ENCODE data around the gene MTMR6.

The MTMR6 gene

DNA sequence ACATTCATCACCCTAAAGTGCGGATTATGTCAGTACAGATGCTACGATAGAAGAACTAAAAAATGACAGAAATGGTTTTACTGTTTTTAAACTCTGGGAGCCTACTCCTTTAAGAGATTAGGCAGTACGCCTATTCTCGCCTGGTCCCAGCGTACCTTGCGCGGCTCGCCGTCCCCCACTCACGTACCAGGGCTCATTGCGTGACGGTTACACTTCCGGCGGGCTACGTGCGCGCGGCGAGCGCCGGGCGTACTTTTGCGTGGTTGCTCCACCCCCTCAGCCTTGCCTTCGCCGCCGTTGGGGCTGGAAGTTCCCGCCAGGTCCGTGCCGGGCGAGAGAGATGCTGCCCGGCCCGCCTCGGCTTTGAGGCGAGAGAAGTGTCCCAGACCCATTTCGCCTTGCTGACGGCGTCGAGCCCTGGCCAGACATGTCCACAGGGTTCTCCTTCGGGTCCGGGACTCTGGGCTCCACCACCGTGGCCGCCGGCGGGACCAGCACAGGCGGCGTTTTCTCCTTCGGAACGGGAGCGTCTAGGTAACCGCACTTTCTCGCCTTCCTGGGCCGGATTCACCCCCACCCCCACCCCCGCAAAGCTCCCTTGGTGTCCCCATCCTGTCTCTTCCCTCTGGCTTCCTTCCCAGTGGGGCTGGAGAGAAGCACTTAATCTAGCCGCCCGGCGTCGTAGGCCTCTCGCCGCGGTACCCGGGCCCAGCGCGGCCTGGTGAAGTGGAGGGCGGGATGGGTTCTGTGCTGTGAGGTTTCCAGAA lies 14.2 kb upstream of the MTMR6 start, which contains the start of gene NUP58:
Gene NUP58 (plus strand): TSS at position 279 of the 767 bp plus-strand sequence. CDS start 149 bp downstream, at position 428.
- H3K4me1 ChIP-seq (ENCODE audit: control insufficient read depth, insufficient read depth, low read length) = peaks cover 6% of the 10 kb centered on the region; the same call in 1 of the 2 replicates
- peak within 1 kb of the TSS; percentile 85 for H3K9ac ChIP-seq (ENCODE audit: low read depth, low read length)
- peaks cover 7% of the 10 kb centered on the region for H3K27me3 ChIP-seq (ENCODE audit: control insufficient read depth, insufficient read depth, low read length)
- peak within 1 kb of the TSS; percentile 92 for H3K27ac ChIP-seq (ENCODE audit: low read depth, low read length)
- peak within 1 kb of the TSS; percentile 86 for H3K4me3 ChIP-seq (ENCODE audit: low read depth, low read length)
- no peaks in the 10 kb centered on the region for H3K9me3 ChIP-seq (ENCODE audit: control insufficient read depth, insufficient read depth, low read length)
- H3K36me3 ChIP-seq (ENCODE audit: control insufficient read depth, insufficient read depth, low read length) = peaks cover 26% of the 10 kb centered on the region

DNA sequence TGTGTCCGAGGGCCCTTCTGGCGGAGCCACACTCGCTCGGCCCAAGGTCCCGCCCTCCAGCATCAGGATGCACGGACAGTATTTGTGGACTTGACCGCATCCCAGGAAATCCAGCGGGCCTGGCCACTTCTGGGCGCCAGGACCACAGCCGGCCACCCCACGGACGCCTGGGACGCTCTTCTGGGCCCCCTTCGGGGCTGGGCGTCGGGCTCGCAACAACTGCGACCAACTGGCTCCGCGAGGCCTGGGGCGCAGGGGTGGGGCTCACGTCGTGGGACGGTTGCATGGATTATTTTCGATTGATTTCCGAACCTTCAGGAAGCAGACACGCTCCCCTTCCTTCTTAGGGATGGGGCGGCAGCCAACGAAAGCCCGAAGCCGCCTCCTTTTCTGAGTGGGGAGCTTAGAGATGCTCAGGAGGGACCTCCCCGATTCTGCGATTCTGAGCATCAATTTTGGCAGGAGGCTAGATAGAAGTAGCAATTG lies 13.6 kb upstream of the MTMR6 start:
- no peaks in the 10 kb centered on the region for H3K9me3 ChIP-seq (ENCODE audit: control insufficient read depth, insufficient read depth, low read length)
- peak overlapping the region; percentile 92 for H3K27ac ChIP-seq (ENCODE audit: low read depth, low read length)

DNA sequence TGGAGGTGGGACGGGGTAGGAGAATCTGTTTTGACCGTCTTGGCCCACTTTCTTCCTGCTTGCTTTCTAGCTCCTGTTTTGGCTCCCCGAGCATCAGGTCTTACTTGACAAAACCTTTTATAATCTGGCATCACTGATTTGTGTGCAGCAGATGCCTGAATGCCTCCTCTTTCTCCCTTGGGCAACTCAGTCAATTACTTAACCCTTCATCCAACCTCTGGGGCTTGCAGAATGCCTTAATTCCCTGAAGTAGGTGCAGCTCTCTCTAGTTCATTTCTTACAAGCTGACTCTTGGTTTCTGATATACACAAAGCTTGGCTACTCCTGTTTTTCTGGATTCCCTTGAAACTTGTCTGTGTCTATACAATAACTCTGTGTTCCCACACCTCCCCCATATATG lies 8.4 kb upstream of the MTMR6 start:
- Histone ChIP-seq H3K9me3 (ENCODE audit: control insufficient read depth, insufficient read depth, low read length) (no peaks in the 10 kb centered on the region), H3K27ac (ENCODE audit: low read depth, low read length) (no peak overlapping the region), H3K4me3 (ENCODE audit: low read depth, low read length) (no peak overlapping the region)

More for the DNA sequence above, 13.6 kb upstream of the MTMR6 start:
- H3K27me3 ChIP-seq (ENCODE audit: control insufficient read depth, insufficient read depth, low read length) = peaks cover 13% of the 10 kb centered on the region
- H3K4me3 ChIP-seq (ENCODE audit: low read depth, low read length) = peak overlapping the region; percentile 86
- H3K4me1 ChIP-seq (ENCODE audit: control insufficient read depth, insufficient read depth, low read length) = peaks cover 6% of the 10 kb centered on the region; the same call in 1 of the 2 replicates
- H3K36me3 ChIP-seq (ENCODE audit: control insufficient read depth, insufficient read depth, low read length) = peaks cover 26% of the 10 kb centered on the region
- no peak overlapping the region for H3K9ac ChIP-seq (ENCODE audit: low read depth, low read length)

DNA sequence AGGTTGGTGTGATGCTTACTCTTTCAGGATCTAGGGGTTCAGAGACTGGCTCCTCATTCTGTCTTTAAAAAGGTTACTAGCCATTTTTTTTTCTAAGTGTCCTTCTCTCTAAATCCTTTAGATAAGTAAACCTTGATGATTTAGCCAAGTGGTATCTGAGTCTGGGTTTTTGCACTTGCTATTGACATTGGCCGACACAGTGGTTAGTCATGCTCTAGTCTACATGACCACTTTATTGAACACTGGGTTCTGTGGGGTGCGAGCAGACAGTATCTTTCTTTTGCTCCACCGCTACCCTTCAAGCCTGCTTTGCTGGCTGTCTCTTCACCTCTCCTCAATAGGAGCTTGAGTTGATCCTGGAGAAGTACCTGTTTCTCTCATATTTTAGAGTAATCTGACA lies 7.9 kb upstream of the MTMR6 start:
- no peak overlapping the region for H3K9ac ChIP-seq (ENCODE audit: low read depth, low read length)
- H3K4me1 ChIP-seq (ENCODE audit: control insufficient read depth, insufficient read depth, low read length) = no peaks in the 10 kb centered on the region
- no peak overlapping the region for H3K27ac ChIP-seq (ENCODE audit: low read depth, low read length)

More for the DNA sequence above, 8.4 kb upstream of the MTMR6 start:
- no peaks in the 10 kb centered on the region for H3K4me1 ChIP-seq (ENCODE audit: control insufficient read depth, insufficient read depth, low read length)
- H3K36me3 ChIP-seq (ENCODE audit: control insufficient read depth, insufficient read depth, low read length) = no peaks in the 10 kb centered on the region
- H3K27me3 ChIP-seq (ENCODE audit: control insufficient read depth, insufficient read depth, low read length) = peaks cover 24% of the 10 kb centered on the region
- no peak overlapping the region for H3K9ac ChIP-seq (ENCODE audit: low read depth, low read length)

DNA sequence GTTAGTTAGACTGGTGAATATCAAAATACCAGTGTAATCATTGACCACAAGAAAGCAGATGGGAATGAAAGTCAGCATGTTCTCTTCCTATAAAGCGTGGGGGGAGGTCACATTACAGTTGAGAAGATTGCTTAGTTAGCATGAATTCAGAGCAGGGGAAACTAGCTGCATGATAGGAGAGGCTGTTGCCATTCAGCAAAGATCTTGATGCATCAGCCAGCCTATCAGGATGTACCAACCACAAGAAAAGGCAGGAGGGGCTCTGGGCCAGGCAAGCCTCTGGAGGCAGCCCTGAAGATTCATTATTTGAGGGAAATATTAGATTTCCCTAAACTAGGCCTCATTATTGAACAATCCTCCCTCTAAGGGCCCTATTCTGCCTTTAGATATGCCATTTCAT lies 5.0 kb upstream of the MTMR6 start:
- no peaks in the 10 kb centered on the region for H3K36me3 ChIP-seq (ENCODE audit: control insufficient read depth, insufficient read depth, low read length)
- no peaks in the 10 kb centered on the region; the same call in 1 of the 2 replicates for H3K4me1 ChIP-seq (ENCODE audit: control insufficient read depth, insufficient read depth, low read length)
- H3K27ac ChIP-seq (ENCODE audit: low read depth, low read length) = no peak overlapping the region
- no peaks in the 10 kb centered on the region for H3K9me3 ChIP-seq (ENCODE audit: control insufficient read depth, insufficient read depth, low read length)
- H3K4me3 ChIP-seq (ENCODE audit: low read depth, low read length) = no peak overlapping the region
- H3K27me3 ChIP-seq (ENCODE audit: control insufficient read depth, insufficient read depth, low read length) = peaks cover 25% of the 10 kb centered on the region; the same call in 1 of the 2 replicates
- H3K9ac ChIP-seq (ENCODE audit: low read depth, low read length) = no peak overlapping the region

More for the DNA sequence above, 7.9 kb upstream of the MTMR6 start:
- H3K9me3 ChIP-seq (ENCODE audit: control insufficient read depth, insufficient read depth, low read length) = no peaks in the 10 kb centered on the region
- peaks cover 24% of the 10 kb centered on the region for H3K27me3 ChIP-seq (ENCODE audit: control insufficient read depth, insufficient read depth, low read length)
- no peaks in the 10 kb centered on the region for H3K36me3 ChIP-seq (ENCODE audit: control insufficient read depth, insufficient read depth, low read length)
- H3K4me3 ChIP-seq (ENCODE audit: low read depth, low read length) = no peak overlapping the region

DNA sequence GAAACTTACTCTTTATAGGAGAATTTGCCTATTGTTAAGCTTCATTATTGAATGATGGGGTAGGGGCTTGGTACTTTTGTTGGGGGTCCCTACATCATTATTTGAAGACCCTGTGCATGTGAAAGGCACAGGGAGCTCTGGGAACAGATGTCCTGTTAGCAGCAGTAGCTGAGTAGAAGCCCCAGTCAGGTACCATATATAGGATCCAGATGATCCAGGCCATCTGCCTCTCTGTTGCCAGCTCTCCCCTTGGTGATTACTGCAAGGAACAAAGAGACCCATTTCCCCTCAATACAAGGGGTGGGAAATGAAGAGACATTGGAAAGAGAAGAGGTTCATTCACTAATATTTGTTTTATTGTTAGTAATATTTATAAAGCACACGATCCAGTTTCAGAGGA lies 4.4 kb upstream of the MTMR6 start:
- peaks cover 23% of the 10 kb centered on the region; the same call in 1 of the 2 replicates for H3K27me3 ChIP-seq (ENCODE audit: control insufficient read depth, insufficient read depth, low read length)
- no peak overlapping the region for H3K9ac ChIP-seq (ENCODE audit: low read depth, low read length)
- no peaks in the 10 kb centered on the region; the same call in 1 of the 2 replicates for H3K4me1 ChIP-seq (ENCODE audit: control insufficient read depth, insufficient read depth, low read length)
- H3K9me3 ChIP-seq (ENCODE audit: control insufficient read depth, insufficient read depth, low read length) = no peaks in the 10 kb centered on the region
- H3K27ac ChIP-seq (ENCODE audit: low read depth, low read length) = no peak overlapping the region
- H3K4me3 ChIP-seq (ENCODE audit: low read depth, low read length) = no peak overlapping the region
- no peaks in the 10 kb centered on the region for H3K36me3 ChIP-seq (ENCODE audit: control insufficient read depth, insufficient read depth, low read length)

DNA sequence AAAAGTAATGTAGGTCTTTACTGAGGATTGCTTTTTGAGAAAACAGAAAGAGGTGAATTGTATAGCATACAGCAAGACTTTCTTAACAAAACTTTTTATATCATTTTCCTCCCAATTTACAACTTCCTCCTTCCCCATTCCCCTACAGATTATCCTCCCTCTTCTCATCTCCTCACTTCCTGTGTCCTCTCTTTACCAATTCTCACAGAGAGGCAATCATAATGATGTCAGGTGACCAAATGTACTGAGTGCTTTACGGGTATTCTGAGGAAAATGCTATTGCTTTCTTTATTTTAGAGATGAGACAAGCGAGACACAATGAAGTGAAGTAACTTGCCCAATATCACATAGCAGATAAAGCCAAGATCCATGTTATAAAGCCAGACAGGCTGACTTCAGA lies 1.7 kb upstream of the MTMR6 start:
- Histone ChIP-seq H3K4me1 (ENCODE audit: control insufficient read depth, insufficient read depth, low read length) (peaks cover 3% of the 10 kb centered on the region), H3K9me3 (ENCODE audit: control insufficient read depth, insufficient read depth, low read length) (no peaks in the 10 kb centered on the region), H3K4me3 (ENCODE audit: low read depth, low read length) (no peak overlapping the region), H3K36me3 (ENCODE audit: control insufficient read depth, insufficient read depth, low read length) (no peaks in the 10 kb centered on the region), H3K9ac (ENCODE audit: low read depth, low read length) (no peak overlapping the region), H3K27ac (ENCODE audit: low read depth, low read length) (no peak overlapping the region), H3K27me3 (ENCODE audit: control insufficient read depth, insufficient read depth, low read length) (peaks cover 3% of the 10 kb centered on the region; the same call in 1 of the 2 replicates)

DNA sequence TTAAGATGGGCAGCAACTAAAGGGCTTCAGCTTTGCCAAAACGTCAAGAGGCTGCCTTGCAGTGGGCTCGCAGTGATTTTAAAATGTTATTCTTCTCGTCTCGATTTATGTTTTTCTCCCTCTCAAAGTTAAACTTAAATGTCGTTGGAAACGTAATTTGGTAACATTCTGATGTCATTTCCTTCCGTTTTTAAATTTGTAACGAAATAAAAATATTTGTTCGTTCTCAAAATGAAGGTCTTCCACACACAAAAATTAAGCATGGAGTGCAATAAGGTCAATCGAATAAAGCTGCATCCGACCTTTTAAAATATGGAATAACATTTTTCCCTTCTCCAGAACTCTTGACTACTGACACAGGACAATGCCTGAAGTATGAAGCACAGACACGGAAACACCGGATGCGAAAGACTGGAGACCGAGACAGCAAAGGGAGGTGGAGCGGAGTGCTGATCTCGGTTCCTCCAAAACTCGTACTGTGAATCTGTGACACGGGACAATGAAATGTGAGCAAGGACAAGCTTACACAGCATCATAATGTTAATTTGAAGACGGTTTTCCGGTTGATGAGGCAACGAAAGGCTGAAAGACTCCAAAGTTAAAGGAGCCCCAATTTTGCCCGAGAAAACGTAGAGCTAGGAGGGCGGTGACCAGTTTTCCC lies 850 bp downstream of the MTMR6 start:
- peak overlapping the region; percentile 35; the same call in 1 of the 2 replicates for H3K9ac ChIP-seq (ENCODE audit: low read depth, low read length)
- H3K9me3 ChIP-seq (ENCODE audit: control insufficient read depth, insufficient read depth, low read length) = no peaks in the 10 kb centered on the region
- no peaks in the 10 kb centered on the region for H3K36me3 ChIP-seq (ENCODE audit: control insufficient read depth, insufficient read depth, low read length)
- H3K4me3 ChIP-seq (ENCODE audit: low read depth, low read length) = peak overlapping the region; percentile 86
- H3K27me3 ChIP-seq (ENCODE audit: control insufficient read depth, insufficient read depth, low read length) = peaks cover 3% of the 10 kb centered on the region; the same call in 1 of the 2 replicates
- H3K27ac ChIP-seq (ENCODE audit: low read depth, low read length) = peak overlapping the region; percentile 67
- peaks cover 3% of the 10 kb centered on the region for H3K4me1 ChIP-seq (ENCODE audit: control insufficient read depth, insufficient read depth, low read length)

DNA sequence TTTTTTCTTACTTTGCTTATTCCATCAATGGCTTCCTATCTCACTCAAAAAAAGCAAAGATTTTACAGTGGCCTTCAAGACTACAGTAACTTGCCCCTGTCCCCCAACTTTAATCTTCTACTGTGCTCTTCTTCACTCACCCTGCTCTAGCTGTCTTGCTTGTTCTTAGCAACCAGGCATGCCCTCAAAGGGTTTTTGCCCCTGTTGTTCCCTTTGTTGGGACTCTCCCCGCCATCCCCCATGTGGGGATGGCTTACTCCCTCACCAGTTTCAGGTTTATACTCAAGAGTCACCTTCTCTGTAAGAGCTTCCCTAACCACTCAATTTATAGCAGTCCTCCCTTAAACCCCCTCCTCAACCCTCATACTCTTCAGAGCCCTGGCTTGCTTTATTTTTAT lies 5.4 kb downstream of the MTMR6 start:
- no peak overlapping the region for H3K9ac ChIP-seq (ENCODE audit: low read depth, low read length)
- no peak overlapping the region for H3K27ac ChIP-seq (ENCODE audit: low read depth, low read length)
- no peaks in the 10 kb centered on the region for H3K9me3 ChIP-seq (ENCODE audit: control insufficient read depth, insufficient read depth, low read length)

DNA sequence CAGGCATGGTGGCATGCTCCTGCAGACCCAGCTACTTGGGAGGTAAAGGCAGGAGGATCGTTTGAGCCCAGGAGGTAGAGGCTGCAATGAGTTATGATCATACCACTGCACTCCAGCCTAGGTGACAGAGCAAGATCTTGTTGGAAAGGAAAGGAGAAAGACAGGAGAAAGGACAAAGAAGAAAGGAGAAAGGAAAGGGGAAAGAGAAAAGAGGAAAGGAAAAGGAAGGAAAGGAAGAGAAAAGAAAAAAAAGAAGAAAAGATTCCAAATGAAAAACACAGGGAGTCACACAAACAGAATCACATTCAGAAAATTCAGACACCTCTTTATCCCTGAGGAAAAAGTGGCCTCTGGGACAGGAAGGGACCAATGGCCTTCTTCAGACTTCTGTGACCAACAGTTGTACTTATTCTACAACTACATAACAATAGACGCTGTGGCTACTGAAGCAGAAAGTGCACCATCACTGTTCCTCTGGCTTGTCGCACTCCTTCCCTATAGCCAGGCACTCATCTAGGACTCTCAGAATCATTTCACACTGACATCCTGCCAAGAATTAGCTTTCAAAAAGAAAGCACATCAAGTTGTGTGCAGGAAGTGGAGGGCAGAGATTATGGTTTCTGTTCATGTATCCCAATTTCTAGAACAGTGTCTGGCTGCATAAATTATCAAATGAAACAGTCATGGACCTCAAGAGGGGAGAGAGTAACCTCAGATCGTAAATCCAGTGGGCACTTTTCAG lies 5.9 kb downstream of the MTMR6 start:
- no peaks in the 10 kb centered on the region for H3K9me3 ChIP-seq (ENCODE audit: control insufficient read depth, insufficient read depth, low read length)
- H3K9ac ChIP-seq (ENCODE audit: low read depth, low read length) = no peak overlapping the region
- H3K4me1 ChIP-seq (ENCODE audit: control insufficient read depth, insufficient read depth, low read length) = peaks cover 3% of the 10 kb centered on the region; the same call in 1 of the 2 replicates
- H3K27ac ChIP-seq (ENCODE audit: low read depth, low read length) = no peak overlapping the region
- no peaks in the 10 kb centered on the region for H3K36me3 ChIP-seq (ENCODE audit: control insufficient read depth, insufficient read depth, low read length)
- H3K27me3 ChIP-seq (ENCODE audit: control insufficient read depth, insufficient read depth, low read length) = no peaks in the 10 kb centered on the region
- no peak overlapping the region for H3K4me3 ChIP-seq (ENCODE audit: low read depth, low read length)

More for the DNA sequence above, 5.4 kb downstream of the MTMR6 start:
- Histone ChIP-seq H3K36me3 (ENCODE audit: control insufficient read depth, insufficient read depth, low read length) (no peaks in the 10 kb centered on the region), H3K4me1 (ENCODE audit: control insufficient read depth, insufficient read depth, low read length) (peaks cover 3% of the 10 kb centered on the region; the same call in 1 of the 2 replicates), H3K27me3 (ENCODE audit: control insufficient read depth, insufficient read depth, low read length) (no peaks in the 10 kb centered on the region), H3K4me3 (ENCODE audit: low read depth, low read length) (no peak overlapping the region)
